ENCODE measurements around the gene IL17RE. TPM values are rescaled to one million over a fixed set of nuclear protein-coding genes. Genes with fewer than 3 reads are reported as not detected.

Gene IL17RE
- total and polyA plus RNA-seq, 2 of the 13 experiments (the other 11 are each of a cell fraction or from before 2014, with no cell fraction given) = 14.5 to 24.1 TPM

- TF ChIP-seq, protein P1, sequence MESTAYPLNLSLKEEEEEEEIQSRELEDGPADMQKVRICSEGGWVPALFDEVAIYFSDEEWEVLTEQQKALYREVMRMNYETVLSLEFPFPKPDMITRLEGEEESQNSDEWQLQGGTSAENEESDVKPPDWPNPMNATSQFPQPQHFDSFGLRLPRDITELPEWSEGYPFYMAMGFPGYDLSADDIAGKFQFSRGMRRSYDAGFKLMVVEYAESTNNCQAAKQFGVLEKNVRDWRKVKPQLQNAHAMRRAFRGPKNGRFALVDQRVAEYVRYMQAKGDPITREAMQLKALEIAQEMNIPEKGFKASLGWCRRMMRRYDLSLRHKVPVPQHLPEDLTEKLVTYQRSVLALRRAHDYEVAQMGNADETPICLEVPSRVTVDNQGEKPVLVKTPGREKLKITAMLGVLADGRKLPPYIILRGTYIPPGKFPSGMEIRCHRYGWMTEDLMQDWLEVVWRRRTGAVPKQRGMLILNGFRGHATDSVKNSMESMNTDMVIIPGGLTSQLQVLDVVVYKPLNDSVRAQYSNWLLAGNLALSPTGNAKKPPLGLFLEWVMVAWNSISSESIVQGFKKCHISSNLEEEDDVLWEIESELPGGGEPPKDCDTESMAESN (CRISPR knock-in tag; conservative IDR thresholded peaks at IDR 0.05) = no peak; the same call in 1 of the 2 replicates
- TF ChIP-seq GATAD1 (CRISPR knock-in tag; IDR thresholded peaks at IDR 0.05) = peak; percentile 77
- no peak for TF ChIP-seq KLF9 (CRISPR knock-in tag; IDR thresholded peaks at IDR 0.05; ENCODE audit: low read depth)
- TF ChIP-seq ZNF138 (CRISPR knock-in tag; IDR thresholded peaks at IDR 0.05; ENCODE audit: low read depth) = no peak
- peak; percentile 55 for TF ChIP-seq PHF8 (CRISPR knock-in tag; IDR thresholded peaks at IDR 0.05)
- TF ChIP-seq FOXO4 (CRISPR knock-in tag; conservative IDR thresholded peaks at IDR 0.05) = no peak
- TF ChIP-seq, protein P2, sequence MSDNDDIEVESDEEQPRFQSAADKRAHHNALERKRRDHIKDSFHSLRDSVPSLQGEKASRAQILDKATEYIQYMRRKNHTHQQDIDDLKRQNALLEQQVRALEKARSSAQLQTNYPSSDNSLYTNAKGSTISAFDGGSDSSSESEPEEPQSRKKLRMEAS (IDR thresholded peaks at IDR 0.05) = peak; percentile 96
- TF ChIP-seq JUND (CRISPR knock-in tag; IDR thresholded peaks at IDR 0.05) = peak; percentile 41; the same call in 1 of the 2 replicates
- peak in 1 of 2 experiments; percentile 94; a peak in 2 of 4 replicates for TF ChIP-seq KLF16 (CRISPR knock-in tag; IDR thresholded peaks at IDR 0.05)
- peak; percentile 17; the same call in 1 of the 2 replicates for TF ChIP-seq ZKSCAN8 (CRISPR knock-in tag; IDR thresholded peaks at IDR 0.05; ENCODE audit: borderline replicate concordance)
- TF ChIP-seq, protein P3, sequence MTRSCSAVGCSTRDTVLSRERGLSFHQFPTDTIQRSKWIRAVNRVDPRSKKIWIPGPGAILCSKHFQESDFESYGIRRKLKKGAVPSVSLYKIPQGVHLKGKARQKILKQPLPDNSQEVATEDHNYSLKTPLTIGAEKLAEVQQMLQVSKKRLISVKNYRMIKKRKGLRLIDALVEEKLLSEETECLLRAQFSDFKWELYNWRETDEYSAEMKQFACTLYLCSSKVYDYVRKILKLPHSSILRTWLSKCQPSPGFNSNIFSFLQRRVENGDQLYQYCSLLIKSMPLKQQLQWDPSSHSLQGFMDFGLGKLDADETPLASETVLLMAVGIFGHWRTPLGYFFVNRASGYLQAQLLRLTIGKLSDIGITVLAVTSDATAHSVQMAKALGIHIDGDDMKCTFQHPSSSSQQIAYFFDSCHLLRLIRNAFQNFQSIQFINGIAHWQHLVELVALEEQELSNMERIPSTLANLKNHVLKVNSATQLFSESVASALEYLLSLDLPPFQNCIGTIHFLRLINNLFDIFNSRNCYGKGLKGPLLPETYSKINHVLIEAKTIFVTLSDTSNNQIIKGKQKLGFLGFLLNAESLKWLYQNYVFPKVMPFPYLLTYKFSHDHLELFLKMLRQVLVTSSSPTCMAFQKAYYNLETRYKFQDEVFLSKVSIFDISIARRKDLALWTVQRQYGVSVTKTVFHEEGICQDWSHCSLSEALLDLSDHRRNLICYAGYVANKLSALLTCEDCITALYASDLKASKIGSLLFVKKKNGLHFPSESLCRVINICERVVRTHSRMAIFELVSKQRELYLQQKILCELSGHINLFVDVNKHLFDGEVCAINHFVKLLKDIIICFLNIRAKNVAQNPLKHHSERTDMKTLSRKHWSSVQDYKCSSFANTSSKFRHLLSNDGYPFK (CRISPR knock-in tag; IDR thresholded peaks at IDR 0.05; ENCODE audit: borderline replicate concordance) = no peak
- no peak for TF ChIP-seq HOXA7 (CRISPR knock-in tag; IDR thresholded peaks at IDR 0.05)
- TF ChIP-seq MTA1 (CRISPR knock-in tag; IDR thresholded peaks at IDR 0.05; ENCODE audit: borderline replicate concordance) = no peak
- TF ChIP-seq SMC3 (IDR thresholded peaks at IDR 0.05; ENCODE audit: low read length) = no peak
- TF ChIP-seq, protein P4, sequence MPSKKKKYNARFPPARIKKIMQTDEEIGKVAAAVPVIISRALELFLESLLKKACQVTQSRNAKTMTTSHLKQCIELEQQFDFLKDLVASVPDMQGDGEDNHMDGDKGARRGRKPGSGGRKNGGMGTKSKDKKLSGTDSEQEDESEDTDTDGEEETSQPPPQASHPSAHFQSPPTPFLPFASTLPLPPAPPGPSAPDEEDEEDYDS (CRISPR knock-in tag; IDR thresholded peaks at IDR 0.05) = peak; percentile 97
- TF ChIP-seq TBP (CRISPR knock-in tag; IDR thresholded peaks at IDR 0.05) = no peak
- TF ChIP-seq ZNF292 (CRISPR knock-in tag; IDR thresholded peaks at IDR 0.05; ENCODE audit: borderline replicate concordance, low read depth) = no peak
- TF ChIP-seq REST (IDR thresholded peaks at IDR 0.05; ENCODE audit: borderline replicate concordance in 1 of 2, low read depth in 1 of 2, low read length in 2 of 2) = peak in 1 of 2 experiments; percentile 41; a peak in 1 of 4 replicates
- no peak for TF ChIP-seq MIXL1 (CRISPR knock-in tag; IDR thresholded peaks at IDR 0.05)
These were observed 31.1 kb downstream of the IL17RE start, which contains the start of gene CRELD1 (continued) for GRCh38 chr3:9933561-9934234.

Measured in HepG2 (cell line).